A204.1 (cell line): Measurements from ENCODE around the gene PPM1E.
"Not testable (repeated sequence)": the region's sequence is repeated elsewhere in the genome, so short reads cannot be mapped to it uniquely, and the experiment has no call there.

Source experiments
- FAIRE-seq: peaks from 2 replicates; lab custom pipeline; 2012; peaks lifted over from hg19 to GRCh38; lab: Jason Lieb, UNC

The PPM1E gene

GRCh38 chr17:58956997-58957724, 201.5 kb downstream of the PPM1E start:
- no peak for FAIRE-seq

- FAIRE-seq: not testable (repeated sequence)
These were observed 202.0 kb downstream of the PPM1E start for GRCh38 chr17:58957725-58958073.

- FAIRE-seq: no peak
These were observed 204.4 kb downstream of the PPM1E start for GRCh38 chr17:58960068-58960467.

- FAIRE-seq: no peak
These were observed 209.6 kb downstream of the PPM1E start for GRCh38 chr17:58965221-58965620.

- FAIRE-seq: peak; percentile 30
These were observed 210.6 kb downstream of the PPM1E start for GRCh38 chr17:58966208-58966607.

- no peak for FAIRE-seq
These were observed 212.9 kb downstream of the PPM1E start for GRCh38 chr17:58968426-58969061.

GRCh38 chr17:58969156-58969555, 213.5 kb downstream of the PPM1E start:
- FAIRE-seq: no peak

GRCh38 chr17:58969612-58970011, 214.0 kb downstream of the PPM1E start:
- FAIRE-seq: no peak

- no peak for FAIRE-seq
These were observed 215.2 kb downstream of the PPM1E start for GRCh38 chr17:58970609-58971450.

- no peak for FAIRE-seq
These were observed 218.7 kb downstream of the PPM1E start for GRCh38 chr17:58974354-58974753.

GRCh38 chr17:58976541-58976940, 220.9 kb downstream of the PPM1E start:
- FAIRE-seq: no peak

- no peak for FAIRE-seq
These were observed 225.2 kb downstream of the PPM1E start for GRCh38 chr17:58980706-58981481.

- FAIRE-seq: no peak
These were observed 227.0 kb downstream of the PPM1E start for GRCh38 chr17:58982626-58983025.

- FAIRE-seq: no peak
These were observed 229.7 kb downstream of the PPM1E start for GRCh38 chr17:58985367-58985766.

GRCh38 chr17:58985971-58986370, 230.3 kb downstream of the PPM1E start:
- FAIRE-seq: no peak

- no peak for FAIRE-seq
These were observed 234.0 kb downstream of the PPM1E start for GRCh38 chr17:58989629-58990028.

GRCh38 chr17:58991718-58992331, 236.2 kb downstream of the PPM1E start:
- no peak for FAIRE-seq

GRCh38 chr17:58993311-58993710, 237.7 kb downstream of the PPM1E start:
- no peak for FAIRE-seq

- no peak for FAIRE-seq
These were observed 239.7 kb downstream of the PPM1E start for GRCh38 chr17:58995247-58995940.

GRCh38 chr17:58996968-58997367, 241.3 kb downstream of the PPM1E start:
- no peak for FAIRE-seq
